GM03348 (cell line): ENCODE measurements around the gene PRM2.
A peak's percentile ranks its signal among the peaks of the same experiment; 100 is the strongest.

Experiments used
- DNase-seq: peaks from one replicate; pipeline ENCODE4 v3.0.0; 2012; ENCODE audit warnings: low spot score

PRM2 gene

DNA sequence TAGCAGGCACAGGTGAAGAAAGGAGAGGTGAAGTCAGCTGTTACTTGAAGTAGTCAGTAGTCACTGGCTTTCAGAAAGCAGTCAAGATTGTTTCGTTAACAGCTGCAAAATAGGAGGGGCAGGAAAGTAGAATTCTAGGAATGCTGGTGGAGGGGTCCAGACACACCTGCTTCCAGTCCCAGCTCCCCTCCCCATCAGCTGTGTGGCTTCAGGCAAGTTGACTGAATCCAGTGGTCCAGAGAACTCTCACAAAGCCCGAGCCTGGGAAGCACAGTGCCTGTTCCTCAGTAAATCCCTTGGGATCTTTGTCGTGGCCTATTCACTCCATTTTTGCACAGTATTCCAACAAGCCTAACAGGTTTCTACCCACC, 15.7 kb downstream of the PRM2 start:
- DNase-seq: no peak

DNA sequence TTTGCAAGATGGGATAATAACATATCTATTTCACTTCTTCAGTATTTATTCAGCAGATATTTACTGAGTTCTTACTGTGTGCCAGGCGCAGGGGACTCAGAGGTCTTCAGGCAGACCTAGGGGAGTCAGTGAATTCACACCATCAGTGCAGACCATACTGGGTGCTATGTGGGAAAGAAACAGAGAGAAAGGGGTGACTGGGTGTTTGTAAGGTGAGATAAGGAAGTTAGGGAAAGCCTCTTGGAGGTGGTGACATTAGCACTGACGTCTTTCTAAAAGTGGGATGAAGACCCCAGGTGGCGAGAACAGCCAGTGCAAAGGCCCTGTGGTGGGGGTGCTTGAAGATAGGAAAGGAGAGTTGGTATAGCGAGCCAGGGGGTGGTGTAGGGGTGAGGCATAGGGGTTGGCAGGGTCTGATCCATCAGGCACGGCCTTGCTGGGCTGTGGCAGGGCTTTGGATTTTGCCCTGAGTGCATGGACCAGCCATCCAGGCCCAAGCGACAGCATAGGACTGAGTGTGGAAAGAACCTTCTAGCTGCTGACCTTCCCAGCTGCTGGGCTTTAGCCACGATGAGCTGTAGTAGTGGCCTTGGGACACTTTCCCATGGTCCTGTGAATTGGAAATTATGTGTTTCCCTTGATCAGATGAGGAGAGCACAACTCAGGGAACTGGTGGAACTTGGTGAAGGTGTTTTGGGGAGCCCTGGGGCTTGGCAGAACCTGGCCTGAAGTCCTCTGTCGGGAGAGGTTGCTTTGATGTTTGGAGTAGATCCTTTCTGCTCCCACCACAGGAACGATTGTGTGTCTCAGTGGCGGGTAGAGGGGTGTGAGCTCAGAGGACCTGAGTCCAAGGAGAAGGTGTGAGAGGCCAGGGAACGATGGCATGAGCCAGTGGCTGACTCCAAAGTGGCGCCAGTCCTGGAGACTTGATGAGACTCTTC, 16.4 kb downstream of the PRM2 start:
- no peak for DNase-seq

DNA sequence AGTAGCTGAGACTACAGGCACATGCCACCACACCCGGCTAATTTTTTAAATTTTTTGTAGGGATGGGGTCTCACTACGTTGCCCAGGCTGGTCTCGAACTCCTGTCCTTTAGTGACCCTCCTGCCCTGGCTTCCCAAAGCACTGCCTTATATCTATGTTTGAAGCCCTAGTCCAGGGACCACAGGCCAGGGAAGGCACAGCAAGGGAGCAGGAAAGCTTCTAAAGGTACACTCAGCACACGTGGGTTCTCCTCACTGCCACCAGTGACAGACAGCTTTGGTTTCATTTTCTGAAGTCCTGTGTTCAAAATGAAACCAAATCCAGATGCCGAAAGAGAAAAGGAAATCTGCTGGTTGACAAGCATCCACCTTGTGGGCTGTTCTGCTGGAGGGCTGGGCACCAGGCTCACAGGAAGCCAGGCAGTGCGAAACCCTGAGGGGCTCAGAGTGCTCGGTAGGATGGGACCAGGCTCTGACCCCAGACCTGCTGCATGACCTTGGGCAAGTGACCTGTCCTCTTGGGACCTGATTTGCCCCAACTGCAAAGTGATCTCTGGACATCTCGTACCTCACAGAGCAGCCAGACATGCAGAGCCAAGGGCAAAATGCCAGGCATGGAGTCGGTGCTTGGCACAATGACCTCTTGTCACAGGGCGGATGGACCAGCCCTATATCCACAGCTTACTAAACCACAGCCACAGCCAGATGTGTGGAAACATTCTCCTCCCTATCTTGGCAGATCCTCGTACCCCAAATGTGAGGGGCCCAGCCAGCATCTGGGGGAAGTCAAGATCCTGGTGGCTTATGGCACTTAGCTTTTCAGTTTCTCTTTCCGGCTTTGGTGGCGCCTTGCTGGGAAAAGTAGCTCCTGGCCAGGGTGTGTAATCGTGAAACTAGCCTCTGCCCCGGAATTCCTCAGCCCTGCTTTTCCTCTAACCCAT, 17.5 kb downstream of the PRM2 start:
- DNase-seq: peak; percentile 29

DNA sequence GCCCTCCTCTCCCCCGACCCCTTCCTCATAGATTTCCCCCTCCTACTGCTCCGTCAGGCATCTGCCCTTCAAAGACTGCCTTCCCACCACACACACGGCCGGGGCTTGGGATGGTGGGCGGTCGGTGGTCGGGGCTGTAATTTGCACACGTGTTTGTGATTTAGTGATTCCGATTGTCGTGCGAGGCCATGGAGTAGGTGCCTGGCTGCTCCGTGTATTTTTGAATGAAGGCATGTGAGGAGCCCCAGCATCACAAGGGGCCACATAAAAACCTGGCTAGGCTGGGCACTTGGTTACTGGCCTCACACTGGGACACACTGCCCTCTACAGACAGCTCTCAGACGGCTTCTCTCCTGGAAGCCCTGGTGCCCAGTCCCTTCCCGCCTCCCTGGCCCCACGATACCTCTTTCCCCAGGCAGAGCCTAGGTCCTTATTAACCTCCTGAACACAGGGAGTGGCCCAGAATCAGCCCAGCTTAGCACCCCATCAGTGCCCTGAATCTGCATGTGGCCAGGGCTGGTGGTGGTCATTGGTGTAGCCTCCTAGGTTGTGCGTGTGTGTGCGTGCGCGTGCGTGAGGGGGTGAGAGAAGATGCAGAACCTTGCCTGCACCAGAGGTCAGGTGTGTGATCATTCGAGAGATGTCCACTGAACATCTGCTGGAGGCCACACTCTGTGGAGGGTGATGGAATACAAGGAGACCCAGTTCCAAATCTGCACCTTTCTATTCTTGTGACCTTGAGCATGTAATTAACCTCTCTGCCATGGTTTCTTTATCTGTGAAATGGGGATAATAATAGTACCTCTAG, 18.9 kb downstream of the PRM2 start:
- peak; percentile 92 for DNase-seq

DNA sequence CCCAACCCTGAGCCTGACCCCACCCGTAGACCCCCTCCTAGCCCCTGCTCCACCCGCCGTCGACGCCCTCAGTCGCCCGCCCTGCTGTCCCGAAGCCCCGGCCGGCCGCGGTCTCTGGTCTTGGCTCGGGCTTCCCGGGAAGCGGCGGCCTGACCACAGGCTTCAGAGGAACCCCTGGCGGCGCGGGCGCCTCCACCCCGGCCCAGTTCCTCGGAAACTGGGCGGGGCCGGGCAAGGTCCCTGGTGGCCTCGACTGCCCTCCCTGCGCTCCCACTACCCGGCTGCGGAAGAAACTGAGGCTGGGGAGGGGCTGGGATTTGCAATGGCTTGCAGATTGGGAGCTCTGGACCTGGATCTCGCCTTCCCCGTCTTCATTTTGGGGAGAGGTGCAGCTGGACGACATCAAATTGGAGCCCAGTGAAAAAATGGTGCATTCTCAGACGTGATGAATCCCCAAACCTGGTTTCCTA, 19.6 kb downstream of the PRM2 start:
- peak; percentile 88 for DNase-seq

DNA sequence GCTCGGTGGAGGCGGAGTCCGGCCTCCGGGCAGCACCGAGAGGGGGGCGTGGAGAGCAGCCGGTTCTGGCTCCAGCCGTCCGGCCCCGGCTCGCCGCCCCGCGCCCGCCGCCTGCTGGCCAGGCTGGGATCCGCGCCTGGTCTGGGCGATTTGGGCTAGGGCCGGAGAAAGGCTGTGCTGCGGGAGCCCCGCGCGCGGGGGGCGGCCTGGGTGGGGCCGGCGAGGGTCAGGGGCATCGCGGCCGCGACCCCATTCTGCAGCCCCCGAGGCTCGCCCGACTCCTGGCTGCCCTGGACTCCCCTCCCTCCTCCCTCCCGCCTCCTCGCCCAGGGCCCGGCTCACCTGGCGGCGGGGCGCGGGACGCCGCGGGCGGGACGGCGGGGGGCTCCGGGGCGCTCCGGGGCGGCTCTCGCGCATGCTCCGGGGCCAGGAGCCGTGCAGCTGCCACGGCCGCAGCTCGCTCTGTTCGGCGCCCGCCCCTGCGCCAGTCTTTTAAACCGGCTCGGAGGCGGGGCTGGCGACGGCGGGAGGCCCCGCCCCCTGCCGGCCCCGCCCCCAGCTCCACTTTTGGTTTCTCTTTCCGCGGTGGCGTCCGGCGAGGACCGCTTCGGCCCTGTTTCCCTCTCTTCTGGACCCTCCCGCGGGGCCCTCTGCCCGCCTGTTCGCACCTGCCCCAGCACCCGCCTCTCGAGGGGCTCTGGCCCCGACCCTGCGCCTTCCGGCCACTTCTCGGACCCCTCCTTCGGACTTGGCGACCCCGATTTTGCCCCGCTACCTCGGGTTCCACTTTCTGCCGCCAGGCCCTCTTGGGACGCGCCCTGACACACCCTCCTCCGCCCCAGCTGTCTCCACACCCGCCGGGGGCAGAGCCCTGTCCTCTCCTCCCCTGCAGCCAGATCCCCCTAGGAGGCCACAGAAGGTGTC, 20.3 kb downstream of the PRM2 start, which contains the start of gene SOCS1:
SOCS1 (minus strand) TSS at position 468 of the 924 bp plus-strand sequence. CDS start 726 bp downstream, outside the sequence.
- DNase-seq: peak; percentile 96

DNA sequence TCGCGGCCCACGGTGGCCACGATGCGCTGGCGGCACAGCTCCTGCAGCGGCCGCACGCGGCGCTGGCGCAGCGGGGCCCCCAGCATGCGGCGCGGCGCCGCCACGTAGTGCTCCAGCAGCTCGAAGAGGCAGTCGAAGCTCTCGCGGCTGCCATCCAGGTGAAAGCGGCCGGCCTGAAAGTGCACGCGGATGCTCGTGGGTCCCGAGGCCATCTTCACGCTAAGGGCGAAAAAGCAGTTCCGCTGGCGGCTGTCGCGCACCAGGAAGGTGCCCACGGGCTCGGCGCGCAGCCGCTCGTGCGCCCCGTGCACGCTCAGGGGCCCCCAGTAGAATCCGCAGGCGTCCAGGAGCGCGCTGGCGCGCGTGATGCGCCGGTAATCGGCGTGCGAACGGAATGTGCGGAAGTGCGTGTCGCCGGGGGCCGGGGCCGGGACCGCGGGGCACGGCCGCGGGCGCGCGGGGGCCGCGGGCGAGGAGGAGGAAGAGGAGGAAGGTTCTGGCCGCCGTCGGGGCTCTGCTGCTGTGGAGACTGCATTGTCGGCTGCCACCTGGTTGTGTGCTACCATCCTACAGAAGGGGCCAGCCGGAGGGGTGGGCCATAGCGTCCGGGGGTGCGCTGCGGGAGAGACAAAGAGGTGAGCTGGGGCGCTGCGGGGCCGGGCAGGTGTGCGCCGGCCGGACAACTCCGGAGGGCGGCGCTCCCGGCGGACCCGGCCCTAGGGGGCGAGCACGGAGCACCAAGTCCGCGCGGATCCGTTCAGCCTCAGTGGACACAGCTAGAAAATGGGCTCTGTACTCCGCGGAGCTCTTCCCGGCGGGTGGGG, 21.2 kb downstream of the PRM2 start:
- peak; percentile 60 for DNase-seq

DNA sequence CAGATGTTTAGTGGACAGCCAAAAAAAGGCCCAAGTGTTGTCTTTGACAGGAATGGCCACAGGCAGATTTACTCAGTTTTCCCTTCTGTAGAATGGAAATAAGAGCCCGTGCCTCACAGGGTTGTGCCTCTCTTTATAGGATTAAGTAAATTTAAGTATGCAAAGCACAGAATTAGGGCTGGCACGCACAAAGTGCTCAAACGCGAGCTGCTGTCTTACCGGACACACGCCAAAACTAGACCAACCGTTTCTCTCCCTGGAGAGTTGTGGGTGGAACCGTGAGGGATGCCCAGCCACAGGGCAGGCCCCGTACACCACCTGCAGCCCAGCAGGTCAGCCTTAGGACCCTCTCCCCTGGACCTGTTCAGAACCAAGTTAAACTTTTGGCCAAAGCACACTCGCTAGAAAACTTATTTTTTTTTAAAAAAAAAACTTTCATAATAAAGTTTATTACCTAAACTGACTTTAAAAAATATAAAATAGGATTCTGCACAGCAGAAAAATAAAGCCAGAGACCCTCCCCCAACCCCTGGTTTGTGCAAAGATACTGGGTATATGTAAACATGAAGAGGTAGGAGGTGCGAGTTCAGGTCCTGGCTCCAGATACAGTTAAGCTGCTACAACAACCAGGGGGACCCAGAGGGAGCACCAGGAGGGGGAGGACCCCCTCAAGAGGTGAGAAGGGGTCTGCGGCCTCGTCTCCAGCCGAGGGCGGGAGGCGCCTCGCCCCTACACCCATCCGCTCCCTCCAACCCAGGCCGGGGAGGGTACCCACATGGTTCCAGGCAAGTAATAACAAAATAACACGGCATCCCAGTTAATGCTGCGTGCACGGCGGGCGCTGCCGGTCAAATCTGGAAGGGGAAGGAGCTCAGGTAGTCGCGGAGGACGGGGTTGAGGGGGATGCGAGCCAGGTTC, 22.0 kb downstream of the PRM2 start:
- no peak for DNase-seq

DNA sequence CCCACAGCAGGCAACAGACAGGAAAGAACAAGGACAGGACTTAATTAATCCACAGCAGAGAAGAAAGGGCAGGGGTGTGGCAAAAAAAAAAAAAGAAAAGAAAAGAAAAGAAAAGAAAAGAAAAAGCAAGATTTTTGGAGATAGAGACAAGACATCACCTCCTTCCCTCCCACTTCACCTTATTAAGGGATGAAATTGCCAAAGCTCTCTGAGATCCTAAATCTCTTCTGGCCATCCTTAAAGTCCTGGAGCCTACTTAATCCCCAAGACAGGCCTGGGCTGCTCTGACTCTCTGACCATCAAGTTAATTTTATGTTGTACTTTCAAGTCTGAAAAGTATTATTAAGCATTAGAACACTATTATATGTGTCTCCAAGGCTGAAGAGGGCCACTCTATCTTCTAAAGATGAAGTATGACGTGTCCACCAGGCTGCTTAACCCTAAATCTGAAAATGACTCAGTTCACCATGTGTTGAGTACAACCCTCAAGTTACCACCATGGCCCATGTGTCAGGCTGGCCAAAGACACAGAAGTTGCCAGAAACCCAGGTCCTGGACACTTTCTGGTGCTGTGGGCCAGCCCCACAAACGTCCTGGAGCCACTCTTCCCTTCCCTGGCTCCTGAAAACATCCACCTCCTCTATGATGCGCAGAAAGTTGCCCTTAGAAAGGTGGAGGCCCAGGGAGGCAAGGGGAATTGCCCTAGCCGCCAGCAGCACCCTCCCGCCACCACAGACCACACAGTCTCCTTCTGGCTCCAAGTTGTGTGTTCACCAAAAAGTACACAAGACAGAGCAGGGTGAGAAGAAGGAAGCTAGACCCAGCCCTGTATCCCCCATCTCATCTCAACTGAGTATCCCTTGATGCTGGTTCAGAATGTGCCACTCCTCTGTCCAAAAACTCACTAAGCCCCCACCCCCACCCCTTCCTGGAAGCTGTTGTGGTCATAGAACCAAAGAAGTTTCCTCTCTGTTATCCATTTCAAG, 23.0 kb downstream of the PRM2 start:
- no peak for DNase-seq

DNA sequence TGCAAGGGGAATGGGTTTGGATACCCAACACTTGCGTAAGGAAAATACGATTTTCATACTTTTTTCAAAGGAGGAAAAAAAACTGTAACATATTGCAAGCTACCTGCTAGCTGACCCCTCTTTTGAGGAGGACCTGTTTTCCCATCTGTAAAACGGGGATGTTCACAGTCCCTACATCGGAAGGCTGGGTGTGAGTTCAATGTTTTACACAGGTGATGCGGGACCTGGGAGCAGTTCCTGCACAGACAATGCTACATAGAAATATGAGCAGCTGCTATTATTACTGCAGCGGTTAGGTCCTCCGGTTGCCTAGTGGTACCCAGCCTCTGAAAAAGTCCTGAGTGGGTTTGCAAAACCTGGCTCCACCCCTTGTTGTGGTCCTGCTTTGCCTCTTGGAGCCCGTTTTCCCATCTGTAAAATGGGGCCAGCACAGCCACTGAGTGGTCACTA, 23.8 kb downstream of the PRM2 start:
- DNase-seq: no peak

DNA sequence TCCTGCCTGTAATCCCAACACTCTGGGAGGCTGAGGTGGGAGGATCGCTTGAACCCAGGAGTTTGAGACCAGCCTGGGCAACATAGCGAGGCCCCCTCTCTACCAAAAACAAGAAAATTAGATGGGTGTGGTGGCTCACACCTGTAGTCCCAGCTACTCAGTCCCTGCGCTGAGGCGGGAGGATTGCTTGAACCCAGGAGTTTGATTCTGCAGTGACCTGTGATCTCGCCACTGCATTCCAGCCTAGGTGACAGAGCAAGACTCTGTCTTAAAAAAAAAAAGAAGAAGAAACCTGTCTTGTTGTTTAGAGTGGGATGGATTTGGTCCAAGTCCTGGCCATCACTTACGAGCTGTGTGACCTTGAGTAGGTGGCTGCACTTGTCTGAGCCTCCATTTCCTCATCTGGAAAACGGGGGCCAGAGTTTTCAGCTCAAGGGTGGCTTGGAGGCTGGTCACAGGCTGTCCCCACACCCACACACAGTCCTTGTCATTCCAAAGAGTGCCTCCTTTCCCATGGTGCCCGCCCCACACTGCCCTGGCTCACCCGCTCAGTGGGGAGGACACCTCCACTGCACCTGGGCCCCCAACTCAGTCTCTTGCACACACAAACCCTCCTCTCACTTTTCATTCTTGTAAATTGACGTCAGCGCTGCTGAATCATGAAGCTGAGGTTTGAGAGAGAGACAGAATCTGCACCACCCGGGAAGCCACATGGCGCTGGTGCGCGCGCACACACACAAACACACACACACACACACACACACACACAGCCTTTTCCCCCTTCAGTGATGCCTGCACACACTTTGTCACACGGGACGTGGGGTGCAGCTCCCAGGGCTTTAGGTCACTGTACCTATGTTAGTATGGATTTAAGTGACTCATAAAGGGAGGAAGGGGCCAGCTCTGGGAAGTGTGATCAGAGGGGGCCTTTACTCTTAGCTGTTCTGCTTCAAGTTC, 24.5 kb downstream of the PRM2 start:
- no peak for DNase-seq

DNA sequence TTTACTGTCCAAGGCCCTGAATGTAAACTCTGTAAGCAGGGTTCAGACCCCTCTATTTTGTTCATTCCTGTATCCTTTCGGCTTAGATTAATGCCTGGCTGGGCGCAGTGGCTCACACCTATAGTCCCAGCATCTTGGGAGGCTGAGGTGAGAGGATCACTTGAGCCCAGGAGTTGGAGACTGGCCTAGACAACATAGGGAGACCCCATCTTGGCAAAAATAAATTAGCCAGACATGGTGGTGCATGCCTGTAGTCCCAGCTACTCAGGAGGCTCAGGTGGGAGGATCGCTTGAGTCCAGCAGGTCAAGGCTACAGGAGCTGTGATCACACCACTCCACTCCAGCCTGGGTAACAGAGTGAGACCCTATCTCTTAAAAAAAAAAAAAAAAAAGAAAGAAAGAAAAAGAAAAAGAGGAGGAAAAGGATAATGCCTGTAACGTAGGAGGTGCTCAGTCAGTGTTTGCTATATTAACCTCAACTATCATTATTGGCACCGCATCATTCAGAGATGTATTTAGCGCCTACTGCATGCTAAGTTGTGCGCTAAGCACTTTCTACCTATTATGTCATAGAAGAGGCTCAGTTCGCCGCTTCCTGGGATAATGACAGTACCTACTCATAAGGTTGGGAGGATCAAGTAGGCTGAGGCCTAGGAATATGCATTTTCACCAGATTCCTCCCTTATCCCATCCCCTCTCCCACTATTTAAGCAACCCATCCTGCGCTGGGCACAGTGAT, 25.3 kb downstream of the PRM2 start:
- no peak for DNase-seq

DNA sequence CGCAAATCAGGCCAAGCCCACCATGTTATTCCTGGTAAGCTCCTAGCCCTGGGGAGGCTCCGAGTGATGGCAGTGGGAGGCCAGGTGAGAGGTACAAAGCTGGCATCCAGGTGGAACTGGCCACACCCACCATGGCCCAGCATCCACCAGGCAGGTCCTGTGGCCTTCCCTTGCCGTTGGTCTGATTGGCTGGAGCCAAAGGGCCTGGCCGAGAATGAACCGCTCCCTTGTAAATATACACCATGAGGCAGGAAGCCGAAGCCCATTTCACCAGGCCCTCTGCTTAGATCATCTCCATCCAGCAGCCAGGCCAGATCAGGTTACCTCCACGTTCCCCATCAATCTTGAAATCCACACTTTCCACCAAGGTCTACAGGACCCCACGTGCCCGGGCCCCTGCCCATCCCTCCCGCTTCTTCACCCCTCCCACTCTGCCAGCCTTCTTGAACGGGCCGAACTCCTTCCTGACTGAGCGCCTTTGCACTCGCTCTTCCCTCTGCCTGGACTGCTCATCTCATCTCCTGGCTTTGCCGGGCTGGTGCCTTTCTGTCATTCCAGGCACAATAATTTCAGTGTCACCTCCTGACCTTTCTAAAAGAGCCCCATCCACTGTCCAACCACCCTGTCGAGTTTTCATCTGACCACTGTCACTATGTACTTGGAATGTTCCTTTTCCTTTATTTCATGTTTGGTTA, 26.0 kb downstream of the PRM2 start:
- no peak for DNase-seq

DNA sequence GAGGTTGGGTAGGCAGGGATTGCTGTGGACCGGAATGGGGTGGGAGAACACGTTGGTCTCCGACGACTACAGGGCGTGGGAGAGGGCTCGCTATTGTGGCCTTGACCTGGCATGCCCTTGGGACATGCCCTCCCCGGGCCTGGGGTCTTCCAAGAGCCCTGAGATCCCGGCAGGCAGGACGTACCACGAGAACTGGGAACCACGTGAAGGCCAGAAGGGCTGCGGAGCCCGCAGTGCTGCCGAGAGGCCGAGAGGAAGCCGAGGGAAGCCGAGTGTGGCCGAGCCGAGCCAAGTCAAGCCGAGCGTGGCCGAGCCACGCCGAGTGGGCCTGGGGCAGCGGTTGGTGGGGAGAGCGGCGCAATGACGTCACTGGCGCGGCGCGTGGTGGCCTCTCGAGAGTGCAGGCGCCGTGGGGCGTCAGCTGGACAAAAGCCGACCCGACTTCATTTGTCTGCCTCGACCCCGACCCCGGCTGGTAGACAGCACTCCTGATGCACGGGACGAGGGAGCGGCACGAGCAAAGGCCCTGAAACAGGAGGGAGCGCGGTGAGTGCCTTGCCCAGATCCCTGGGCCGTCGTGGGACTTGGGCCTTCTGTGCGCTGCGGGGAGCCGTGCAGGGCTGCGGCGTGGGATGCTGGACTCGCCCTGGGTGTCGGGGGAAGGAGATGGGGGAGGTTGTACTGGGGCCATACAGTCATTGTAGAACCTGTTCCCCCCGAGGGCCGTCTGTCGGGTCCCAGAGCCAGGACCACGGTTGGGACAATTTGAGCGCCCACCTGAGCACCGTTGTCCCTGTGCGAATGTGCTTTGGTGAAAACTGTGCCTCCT, 26.8 kb downstream of the PRM2 start:
- no peak for DNase-seq
